ENCODE measurements around the gene CMTM8.

DNA sequence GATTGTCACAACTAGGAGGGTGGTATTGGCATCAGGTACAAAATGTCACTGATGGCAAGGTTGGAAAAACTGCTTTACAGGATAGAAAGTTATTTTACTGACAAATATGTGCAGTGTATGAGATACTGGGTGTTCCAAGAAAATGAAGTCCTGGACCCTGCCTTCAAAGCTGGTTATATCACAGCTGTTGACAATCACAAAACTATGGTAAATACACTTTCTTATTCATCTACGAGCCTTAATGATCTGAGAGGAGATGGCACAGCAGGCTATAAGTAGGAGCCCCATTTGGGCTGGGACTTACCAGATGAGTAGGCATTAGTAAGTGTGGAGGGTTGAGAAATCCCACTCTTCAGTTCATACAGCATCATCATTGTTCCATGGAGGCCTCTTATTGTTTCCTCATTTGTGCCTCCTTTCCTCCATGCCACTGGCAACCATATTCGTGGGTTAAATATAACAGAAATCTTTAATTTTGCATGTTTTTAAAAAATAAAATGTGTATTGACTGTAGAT lies 66.9 kb downstream of the CMTM8 start:
- TF ChIP-seq, protein P1, sequence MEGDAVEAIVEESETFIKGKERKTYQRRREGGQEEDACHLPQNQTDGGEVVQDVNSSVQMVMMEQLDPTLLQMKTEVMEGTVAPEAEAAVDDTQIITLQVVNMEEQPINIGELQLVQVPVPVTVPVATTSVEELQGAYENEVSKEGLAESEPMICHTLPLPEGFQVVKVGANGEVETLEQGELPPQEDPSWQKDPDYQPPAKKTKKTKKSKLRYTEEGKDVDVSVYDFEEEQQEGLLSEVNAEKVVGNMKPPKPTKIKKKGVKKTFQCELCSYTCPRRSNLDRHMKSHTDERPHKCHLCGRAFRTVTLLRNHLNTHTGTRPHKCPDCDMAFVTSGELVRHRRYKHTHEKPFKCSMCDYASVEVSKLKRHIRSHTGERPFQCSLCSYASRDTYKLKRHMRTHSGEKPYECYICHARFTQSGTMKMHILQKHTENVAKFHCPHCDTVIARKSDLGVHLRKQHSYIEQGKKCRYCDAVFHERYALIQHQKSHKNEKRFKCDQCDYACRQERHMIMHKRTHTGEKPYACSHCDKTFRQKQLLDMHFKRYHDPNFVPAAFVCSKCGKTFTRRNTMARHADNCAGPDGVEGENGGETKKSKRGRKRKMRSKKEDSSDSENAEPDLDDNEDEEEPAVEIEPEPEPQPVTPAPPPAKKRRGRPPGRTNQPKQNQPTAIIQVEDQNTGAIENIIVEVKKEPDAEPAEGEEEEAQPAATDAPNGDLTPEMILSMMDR (IDR thresholded peaks at IDR 0.05) = no peak
- TF ChIP-seq POLR2A (IDR thresholded peaks at IDR 0.05) (no peak), EP300 (IDR thresholded peaks at IDR 0.05) (no peak), POLR2AphosphoS5 (IDR thresholded peaks at IDR 0.05) (no peak)

Measured in sigmoid colon (tissue), 4 donors.